CD4-positive, alpha-beta T cell treated with Interleukin-1 beta for 1 hour (primary cell): Measurements from ENCODE around the gene KIF13A.
"Not testable (repeated sequence)": the region's sequence is repeated elsewhere in the genome, so short reads cannot be mapped to it uniquely, and the experiment has no call there.

ENCODE experiments used
- DNase-seq, 2 donors: peaks; one replicate each; pipeline ENCODE4 v3.0.0-alpha.2; 2020 to 2022

The KIF13A gene

GRCh38 chr6:17987447-17987696 lies at the start of gene KIF13A:
KIF13A (minus strand) TSS chr6:17987635; CDS start chr6:17987463, 172 bp downstream.
- DNase-seq = no peak

- no peak for DNase-seq
These were observed 49.3 kb upstream of the KIF13A start for GRCh38 chr6:18036781-18037180.

- no peak for DNase-seq
These were observed 48.0 kb upstream of the KIF13A start for GRCh38 chr6:18035330-18035854.

GRCh38 chr6:18034798-18035202 lies 47.4 kb upstream of the KIF13A start:
- DNase-seq = no peak

GRCh38 chr6:18031680-18032256 lies 44.3 kb upstream of the KIF13A start:
- DNase-seq = no peak

GRCh38 chr6:18031189-18031588 lies 43.8 kb upstream of the KIF13A start:
- DNase-seq = no peak

- DNase-seq = no peak
These were observed 40.9 kb upstream of the KIF13A start for GRCh38 chr6:18028332-18028731.

- no peak for DNase-seq
These were observed 38.2 kb upstream of the KIF13A start for GRCh38 chr6:18025596-18025995.

GRCh38 chr6:18024876-18025275 lies 37.4 kb upstream of the KIF13A start:
- DNase-seq = no peak

- no peak for DNase-seq
These were observed 36.5 kb upstream of the KIF13A start for GRCh38 chr6:18023891-18024290.

GRCh38 chr6:18022398-18023231 lies 35.2 kb upstream of the KIF13A start:
- DNase-seq = no peak

- DNase-seq = no peak
These were observed 33.9 kb upstream of the KIF13A start for GRCh38 chr6:18021166-18021850.

- DNase-seq = not testable (repeated sequence)
These were observed 33.1 kb upstream of the KIF13A start for GRCh38 chr6:18020545-18020944.

GRCh38 chr6:18019539-18020534 lies 32.4 kb upstream of the KIF13A start:
- DNase-seq = no peak

GRCh38 chr6:18019133-18019532 lies 31.7 kb upstream of the KIF13A start:
- not testable (repeated sequence) for DNase-seq

- no peak for DNase-seq
These were observed 29.3 kb upstream of the KIF13A start for GRCh38 chr6:18016698-18017097.

- no peak for DNase-seq
These were observed 28.7 kb upstream of the KIF13A start for GRCh38 chr6:18016133-18016532.

- no peak for DNase-seq
These were observed 23.9 kb upstream of the KIF13A start for GRCh38 chr6:18011287-18011686.

- DNase-seq = not testable (repeated sequence)
These were observed 23.1 kb upstream of the KIF13A start for GRCh38 chr6:18010540-18010939.

- DNase-seq = no peak
These were observed 17.0 kb upstream of the KIF13A start for GRCh38 chr6:18004256-18004985.

GRCh38 chr6:17999425-17999824 lies 12.0 kb upstream of the KIF13A start:
- no peak for DNase-seq

- no peak for DNase-seq
These were observed 11.0 kb upstream of the KIF13A start for GRCh38 chr6:17998442-17998841.
